Measurements from ENCODE around the gene FBXL16. TPM values are rescaled to one million over a fixed set of nuclear protein-coding genes. Genes with fewer than 3 reads are reported as not detected.

The FBXL16 gene
- polyA plus RNA-seq, 1 donor (not counting 4 experiments of a cell fraction or from before 2014, with no cell fraction given) = 0.81 TPM

DNA sequence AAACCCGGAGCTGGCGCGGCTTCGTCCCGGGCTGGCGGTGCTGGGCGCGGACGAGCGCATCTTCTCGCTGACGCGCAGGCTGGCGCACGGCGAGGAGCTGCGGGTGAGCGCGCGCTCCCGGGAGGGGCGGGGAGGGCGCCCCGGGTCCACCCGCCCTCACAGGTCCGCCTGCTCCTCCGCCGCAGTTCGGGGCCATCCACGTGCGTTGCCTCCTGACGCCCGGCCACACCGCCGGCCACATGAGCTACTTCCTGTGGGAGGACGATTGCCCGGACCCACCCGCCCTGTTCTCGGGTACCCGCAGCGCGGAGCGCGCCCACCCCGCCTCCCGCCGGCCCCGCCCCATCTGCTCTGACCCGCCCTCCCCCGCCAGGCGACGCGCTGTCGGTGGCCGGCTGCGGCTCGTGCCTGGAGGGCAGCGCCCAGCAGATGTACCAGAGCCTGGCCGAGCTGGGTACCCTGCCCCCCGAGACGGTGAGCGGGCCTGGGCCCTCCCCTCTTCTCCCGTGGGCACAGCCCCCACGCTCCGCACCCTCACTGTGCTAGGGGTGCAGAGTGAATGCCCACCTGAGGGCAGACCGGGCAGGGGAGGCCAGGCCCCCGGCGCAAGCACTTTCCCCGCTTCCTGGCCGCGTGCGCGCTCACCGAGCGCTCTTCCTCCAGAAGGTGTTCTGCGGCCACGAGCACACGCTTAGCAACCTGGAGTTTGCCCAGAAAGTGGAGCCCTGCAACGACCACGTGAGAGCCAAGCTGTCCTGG lies 22.7 kb upstream of the FBXL16 start:
- Histone ChIP-seq H2AFZ (ENCODE audit: control insufficient read depth, low read length) (no peak overlapping the region), H3K9me1 (ENCODE audit: control insufficient read depth, extremely low read depth, insufficient read depth, low read length) (no peaks in the 10 kb centered on the region), H3K4me2 (ENCODE audit: control insufficient read depth, extremely low read depth, insufficient read depth, low read depth, low read length) (peak overlapping the region; percentile 60), H3K4me3 (ENCODE audit: control insufficient read depth in 2 of 3, extremely low read depth in 1 of 3, insufficient read depth in 2 of 3, low read depth in 1 of 3, low read length in 3 of 3) (peak overlapping the region in 2 of 3 experiments; percentile 32 to 77), H3K9me3 (ENCODE audit: control insufficient read depth, low read depth, low read length) (no peaks in the 10 kb centered on the region), H4K20me1 (ENCODE audit: control insufficient read depth, extremely low read depth, insufficient read depth, low read length) (no peaks in the 10 kb centered on the region), H3K36me3 (ENCODE audit: control insufficient read depth in 2 of 2, extremely low read depth in 1 of 2, insufficient read depth in 2 of 2, low read length in 2 of 2) (peaks cover 5 to 8% of the 10 kb centered on the region in 2 experiments), H3K27me3 (ENCODE audit: control insufficient read depth, extremely low read depth, insufficient read depth, low read length) (no peaks in the 10 kb centered on the region), H3K9ac (ENCODE audit: control insufficient read depth, extremely low read depth, insufficient read depth, low read length) (peak overlapping the region; percentile 37), H3K27ac (ENCODE audit: control insufficient read depth, insufficient read depth, low read length) (no peak overlapping the region), H3K79me2 (ENCODE audit: control insufficient read depth, insufficient read depth, low read length) (no peaks in the 10 kb centered on the region), H3K4me1 (ENCODE audit: control insufficient read depth, extremely low read depth, insufficient read depth, low read length) (peaks cover 4% of the 10 kb centered on the region)
- FAIRE-seq = peak; percentile 41
- TF ChIP-seq EZH2 (IDR thresholded peaks at IDR 0.05; ENCODE audit: low read length) = no peak
- TF ChIP-seq, protein P1, sequence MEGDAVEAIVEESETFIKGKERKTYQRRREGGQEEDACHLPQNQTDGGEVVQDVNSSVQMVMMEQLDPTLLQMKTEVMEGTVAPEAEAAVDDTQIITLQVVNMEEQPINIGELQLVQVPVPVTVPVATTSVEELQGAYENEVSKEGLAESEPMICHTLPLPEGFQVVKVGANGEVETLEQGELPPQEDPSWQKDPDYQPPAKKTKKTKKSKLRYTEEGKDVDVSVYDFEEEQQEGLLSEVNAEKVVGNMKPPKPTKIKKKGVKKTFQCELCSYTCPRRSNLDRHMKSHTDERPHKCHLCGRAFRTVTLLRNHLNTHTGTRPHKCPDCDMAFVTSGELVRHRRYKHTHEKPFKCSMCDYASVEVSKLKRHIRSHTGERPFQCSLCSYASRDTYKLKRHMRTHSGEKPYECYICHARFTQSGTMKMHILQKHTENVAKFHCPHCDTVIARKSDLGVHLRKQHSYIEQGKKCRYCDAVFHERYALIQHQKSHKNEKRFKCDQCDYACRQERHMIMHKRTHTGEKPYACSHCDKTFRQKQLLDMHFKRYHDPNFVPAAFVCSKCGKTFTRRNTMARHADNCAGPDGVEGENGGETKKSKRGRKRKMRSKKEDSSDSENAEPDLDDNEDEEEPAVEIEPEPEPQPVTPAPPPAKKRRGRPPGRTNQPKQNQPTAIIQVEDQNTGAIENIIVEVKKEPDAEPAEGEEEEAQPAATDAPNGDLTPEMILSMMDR (optimal IDR thresholded peaks at IDR 0.05 in 1 of 3, IDR thresholded peaks at IDR 0.05 in 1 of 3, conservative IDR thresholded peaks at IDR 0.05 in 1 of 3; ENCODE audit: extremely low read depth in 1 of 3, insufficient read depth in 2 of 3, low read length in 3 of 3) = no peak
- DNase-seq (ENCODE audit: low read depth, low spot score) = no peak
- dilution Hi-C loops (cut with MboI; ENCODE audit: extremely low pct_ligation_motif_present, low sequenced_read_pairs) = no loop called here

DNA sequence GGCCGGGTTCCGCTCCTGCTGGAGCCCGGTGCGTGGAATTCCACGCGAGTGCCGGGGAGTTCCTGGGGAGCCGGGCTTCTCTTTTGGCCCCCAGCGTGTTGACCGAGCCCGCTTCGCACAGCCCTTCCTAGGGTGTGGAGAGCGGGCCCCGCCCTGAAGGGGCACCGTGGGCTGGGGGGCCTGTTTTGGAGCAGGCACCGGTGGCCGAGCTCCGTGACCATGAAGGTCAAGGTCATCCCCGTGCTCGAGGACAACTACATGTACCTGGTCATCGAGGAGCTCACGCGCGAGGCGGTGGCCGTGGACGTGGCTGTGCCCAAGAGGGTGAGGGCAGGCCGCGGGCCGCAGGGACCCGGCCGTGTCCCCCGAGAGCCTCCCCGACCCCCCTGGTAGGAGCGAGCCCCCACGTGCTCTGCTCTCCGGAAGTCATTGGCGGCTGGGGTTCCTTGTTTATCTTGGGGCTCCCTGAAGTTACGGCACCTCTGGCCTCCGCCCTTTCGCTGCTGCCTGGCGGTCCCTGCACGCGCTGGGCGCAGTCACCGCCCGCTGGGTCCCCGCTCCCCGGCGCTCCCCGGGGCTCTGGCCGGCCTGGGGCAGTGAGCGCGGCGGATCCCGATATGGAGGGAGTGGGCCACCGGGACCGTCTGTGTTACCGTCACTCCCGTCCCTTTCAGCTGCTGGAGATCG lies 21.8 kb upstream of the FBXL16 start:
- no peak for DNase-seq (ENCODE audit: low read depth, low spot score)
- H3K9ac ChIP-seq (ENCODE audit: control insufficient read depth, extremely low read depth, insufficient read depth, low read length) = peak overlapping the region; percentile 76
- no peaks in the 10 kb centered on the region for H3K9me3 ChIP-seq (ENCODE audit: control insufficient read depth, low read depth, low read length)
- no peaks in the 10 kb centered on the region for H4K20me1 ChIP-seq (ENCODE audit: control insufficient read depth, extremely low read depth, insufficient read depth, low read length)
- no peaks in the 10 kb centered on the region for H3K79me2 ChIP-seq (ENCODE audit: control insufficient read depth, insufficient read depth, low read length)
- peaks cover 4% of the 10 kb centered on the region for H3K4me1 ChIP-seq (ENCODE audit: control insufficient read depth, extremely low read depth, insufficient read depth, low read length)
- H3K4me3 ChIP-seq (ENCODE audit: control insufficient read depth in 2 of 3, extremely low read depth in 1 of 3, insufficient read depth in 2 of 3, low read depth in 1 of 3, low read length in 3 of 3) = peak overlapping the region; percentile 71 to 77 (median 76)
- TF ChIP-seq, protein P1 (optimal IDR thresholded peaks at IDR 0.05 in 1 of 3, IDR thresholded peaks at IDR 0.05 in 1 of 3, conservative IDR thresholded peaks at IDR 0.05 in 1 of 3; ENCODE audit: extremely low read depth in 1 of 3, insufficient read depth in 2 of 3, low read length in 3 of 3) = no peak
- no peak for TF ChIP-seq EZH2 (IDR thresholded peaks at IDR 0.05; ENCODE audit: low read length)
- peak overlapping the region; percentile 26 for H3K27ac ChIP-seq (ENCODE audit: control insufficient read depth, insufficient read depth, low read length)
- no peaks in the 10 kb centered on the region for H3K9me1 ChIP-seq (ENCODE audit: control insufficient read depth, extremely low read depth, insufficient read depth, low read length)
- FAIRE-seq = no peak
- peaks cover 0 to 6% of the 10 kb centered on the region in 2 experiments for H3K36me3 ChIP-seq (ENCODE audit: control insufficient read depth in 2 of 2, extremely low read depth in 1 of 2, insufficient read depth in 2 of 2, low read length in 2 of 2)
- peak overlapping the region; percentile 12 for H2AFZ ChIP-seq (ENCODE audit: control insufficient read depth, low read length)
- H3K4me2 ChIP-seq (ENCODE audit: control insufficient read depth, extremely low read depth, insufficient read depth, low read depth, low read length) = peak overlapping the region; percentile 95
- dilution Hi-C loops (cut with MboI; ENCODE audit: extremely low pct_ligation_motif_present, low sequenced_read_pairs) = no loop called here
- no peaks in the 10 kb centered on the region for H3K27me3 ChIP-seq (ENCODE audit: control insufficient read depth, extremely low read depth, insufficient read depth, low read length)

Measured in keratinocyte (primary cell).